ENCODE results near the gene FLNC. TPM values are rescaled to one million over a fixed set of nuclear protein-coding genes. Genes with fewer than 3 reads are reported as not detected.

FLNC gene
- total RNA-seq, 1 experiment from 2014 or later: 8.0 TPM

DNA sequence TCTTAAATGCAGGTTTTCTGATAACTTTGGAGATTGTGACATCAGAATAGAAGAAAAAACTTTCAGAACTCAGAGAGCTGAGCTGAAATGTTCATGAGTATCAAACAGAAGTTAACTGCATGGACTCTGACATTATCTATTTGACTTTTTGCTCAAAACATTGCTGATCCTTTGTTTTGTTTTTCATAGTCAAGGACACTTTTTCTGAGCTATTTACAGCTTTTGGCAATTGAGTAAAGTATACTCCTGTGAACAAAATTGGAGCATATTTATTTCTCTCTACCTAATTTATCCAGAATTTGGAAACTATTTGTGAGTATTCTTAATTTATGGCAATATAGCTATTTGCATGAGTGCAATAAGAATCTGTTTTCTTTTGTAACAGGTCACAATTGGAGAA lies 69.2 kb downstream of the FLNC start:
- POLR2A ChIA-PET: no interaction called here
- ATAC-seq: no peak

DNA sequence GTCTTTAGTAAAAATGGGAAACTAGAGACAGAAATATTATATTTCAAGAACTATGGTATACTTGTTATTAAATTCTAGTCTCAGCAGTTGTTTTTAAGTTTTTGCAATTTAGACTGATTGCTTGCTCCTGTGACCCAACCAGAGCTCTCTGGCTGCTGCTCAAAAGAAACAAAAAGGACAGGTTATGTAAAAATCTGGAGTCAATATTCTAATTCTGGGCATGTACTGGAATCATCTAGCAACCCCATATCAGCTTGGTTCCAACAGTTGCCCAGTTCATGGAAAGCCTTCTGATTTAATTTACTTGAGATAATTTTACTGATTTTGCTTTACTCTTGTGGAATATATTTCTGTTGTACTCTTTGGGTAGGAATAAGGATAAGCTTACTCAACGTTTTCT lies 70.0 kb downstream of the FLNC start:
- H3K4me1 Mint-ChIP-seq: peaks cover 3% of the 10 kb centered on the region; the same call in 1 of the 2 replicates
- ATAC-seq (no peak), DNase-seq (ENCODE audit: low spot score) (no peak)
- peaks cover 5% of the 10 kb centered on the region for H3K27me3 Mint-ChIP-seq (ENCODE audit: low read depth)
- H3K9me3 Mint-ChIP-seq: peaks cover 30% of the 10 kb centered on the region
- POLR2A ChIA-PET: no interaction called here
- CTCF ChIA-PET: interaction anchor here (0.6 to 1.4 kb wide), 2 partner anchors 17 to 181 kb away, joined by 3 read pairs; no protein-coding TSS in a partner anchor
- H3K36me3 Mint-ChIP-seq: peaks cover 14% of the 10 kb centered on the region
- TF ChIP-seq NFATC4 (CRISPR knock-in tag; IDR thresholded peaks at IDR 0.05) (no peak), SP1 (CRISPR knock-in tag; conservative IDR thresholded peaks at IDR 0.05) (no peak), SOX15 (CRISPR knock-in tag; IDR thresholded peaks at IDR 0.05) (no peak), GABPB1 (CRISPR knock-in tag; IDR thresholded peaks at IDR 0.05) (no peak), RORB (CRISPR knock-in tag; IDR thresholded peaks at IDR 0.05) (no peak), FOXJ3 (CRISPR knock-in tag; IDR thresholded peaks at IDR 0.05; ENCODE audit: borderline replicate concordance) (no peak), ETV6 (CRISPR knock-in tag; IDR thresholded peaks at IDR 0.05) (no peak), CBFB (CRISPR knock-in tag; IDR thresholded peaks at IDR 0.05; ENCODE audit: low read depth) (no peak), ZNF317 (CRISPR knock-in tag; IDR thresholded peaks at IDR 0.05; ENCODE audit: borderline replicate concordance, low read depth) (no peak), NR1H2 (CRISPR knock-in tag; IDR thresholded peaks at IDR 0.05) (no peak), TCF7 (CRISPR knock-in tag; IDR thresholded peaks at IDR 0.05; ENCODE audit: low read depth) (no peak)
- TF ChIP-seq, protein P1, sequence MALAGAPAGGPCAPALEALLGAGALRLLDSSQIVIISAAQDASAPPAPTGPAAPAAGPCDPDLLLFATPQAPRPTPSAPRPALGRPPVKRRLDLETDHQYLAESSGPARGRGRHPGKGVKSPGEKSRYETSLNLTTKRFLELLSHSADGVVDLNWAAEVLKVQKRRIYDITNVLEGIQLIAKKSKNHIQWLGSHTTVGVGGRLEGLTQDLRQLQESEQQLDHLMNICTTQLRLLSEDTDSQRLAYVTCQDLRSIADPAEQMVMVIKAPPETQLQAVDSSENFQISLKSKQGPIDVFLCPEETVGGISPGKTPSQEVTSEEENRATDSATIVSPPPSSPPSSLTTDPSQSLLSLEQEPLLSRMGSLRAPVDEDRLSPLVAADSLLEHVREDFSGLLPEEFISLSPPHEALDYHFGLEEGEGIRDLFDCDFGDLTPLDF (CRISPR knock-in tag; IDR thresholded peaks at IDR 0.05): no peak
- TF ChIP-seq, protein P2, sequence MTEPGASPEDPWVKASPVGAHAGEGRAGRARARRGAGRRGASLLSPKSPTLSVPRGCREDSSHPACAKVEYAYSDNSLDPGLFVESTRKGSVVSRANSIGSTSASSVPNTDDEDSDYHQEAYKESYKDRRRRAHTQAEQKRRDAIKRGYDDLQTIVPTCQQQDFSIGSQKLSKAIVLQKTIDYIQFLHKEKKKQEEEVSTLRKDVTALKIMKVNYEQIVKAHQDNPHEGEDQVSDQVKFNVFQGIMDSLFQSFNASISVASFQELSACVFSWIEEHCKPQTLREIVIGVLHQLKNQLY (CRISPR knock-in tag; IDR thresholded peaks at IDR 0.05): no peak
- no peak overlapping the region for H3K4me3 Mint-ChIP-seq
- no peak overlapping the region for H3K27ac Mint-ChIP-seq

More for the DNA sequence above, 69.2 kb downstream of the FLNC start:
- Mint-ChIP-seq H3K4me1 (peaks cover 2% of the 10 kb centered on the region; the same call in 1 of the 2 replicates), H3K27me3 (ENCODE audit: low read depth) (peaks cover 5% of the 10 kb centered on the region), H3K27ac (no peak overlapping the region), H3K36me3 (peaks cover 14% of the 10 kb centered on the region), H3K9me3 (peaks cover 30% of the 10 kb centered on the region), H3K4me3 (no peak overlapping the region)
- TF ChIP-seq RORB (CRISPR knock-in tag; IDR thresholded peaks at IDR 0.05): no peak
- TF ChIP-seq, protein P3, sequence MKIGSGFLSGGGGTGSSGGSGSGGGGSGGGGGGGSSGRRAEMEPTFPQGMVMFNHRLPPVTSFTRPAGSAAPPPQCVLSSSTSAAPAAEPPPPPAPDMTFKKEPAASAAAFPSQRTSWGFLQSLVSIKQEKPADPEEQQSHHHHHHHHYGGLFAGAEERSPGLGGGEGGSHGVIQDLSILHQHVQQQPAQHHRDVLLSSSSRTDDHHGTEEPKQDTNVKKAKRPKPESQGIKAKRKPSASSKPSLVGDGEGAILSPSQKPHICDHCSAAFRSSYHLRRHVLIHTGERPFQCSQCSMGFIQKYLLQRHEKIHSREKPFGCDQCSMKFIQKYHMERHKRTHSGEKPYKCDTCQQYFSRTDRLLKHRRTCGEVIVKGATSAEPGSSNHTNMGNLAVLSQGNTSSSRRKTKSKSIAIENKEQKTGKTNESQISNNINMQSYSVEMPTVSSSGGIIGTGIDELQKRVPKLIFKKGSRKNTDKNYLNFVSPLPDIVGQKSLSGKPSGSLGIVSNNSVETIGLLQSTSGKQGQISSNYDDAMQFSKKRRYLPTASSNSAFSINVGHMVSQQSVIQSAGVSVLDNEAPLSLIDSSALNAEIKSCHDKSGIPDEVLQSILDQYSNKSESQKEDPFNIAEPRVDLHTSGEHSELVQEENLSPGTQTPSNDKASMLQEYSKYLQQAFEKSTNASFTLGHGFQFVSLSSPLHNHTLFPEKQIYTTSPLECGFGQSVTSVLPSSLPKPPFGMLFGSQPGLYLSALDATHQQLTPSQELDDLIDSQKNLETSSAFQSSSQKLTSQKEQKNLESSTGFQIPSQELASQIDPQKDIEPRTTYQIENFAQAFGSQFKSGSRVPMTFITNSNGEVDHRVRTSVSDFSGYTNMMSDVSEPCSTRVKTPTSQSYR (CRISPR knock-in tag; IDR thresholded peaks at IDR 0.05): no peak
- no peak for TF ChIP-seq ZNF232 (CRISPR knock-in tag; IDR thresholded peaks at IDR 0.05)
- TF ChIP-seq, protein P4, sequence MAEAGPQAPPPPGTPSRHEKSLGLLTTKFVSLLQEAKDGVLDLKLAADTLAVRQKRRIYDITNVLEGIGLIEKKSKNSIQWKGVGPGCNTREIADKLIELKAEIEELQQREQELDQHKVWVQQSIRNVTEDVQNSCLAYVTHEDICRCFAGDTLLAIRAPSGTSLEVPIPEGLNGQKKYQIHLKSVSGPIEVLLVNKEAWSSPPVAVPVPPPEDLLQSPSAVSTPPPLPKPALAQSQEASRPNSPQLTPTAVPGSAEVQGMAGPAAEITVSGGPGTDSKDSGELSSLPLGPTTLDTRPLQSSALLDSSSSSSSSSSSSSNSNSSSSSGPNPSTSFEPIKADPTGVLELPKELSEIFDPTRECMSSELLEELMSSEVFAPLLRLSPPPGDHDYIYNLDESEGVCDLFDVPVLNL (CRISPR knock-in tag; IDR thresholded peaks at IDR 0.05; ENCODE audit: borderline replicate concordance, low read depth): no peak
- TF ChIP-seq NR3C1 (CRISPR knock-in tag; conservative IDR thresholded peaks at IDR 0.05; ENCODE audit: low read depth): no peak
- TF ChIP-seq, protein P5, sequence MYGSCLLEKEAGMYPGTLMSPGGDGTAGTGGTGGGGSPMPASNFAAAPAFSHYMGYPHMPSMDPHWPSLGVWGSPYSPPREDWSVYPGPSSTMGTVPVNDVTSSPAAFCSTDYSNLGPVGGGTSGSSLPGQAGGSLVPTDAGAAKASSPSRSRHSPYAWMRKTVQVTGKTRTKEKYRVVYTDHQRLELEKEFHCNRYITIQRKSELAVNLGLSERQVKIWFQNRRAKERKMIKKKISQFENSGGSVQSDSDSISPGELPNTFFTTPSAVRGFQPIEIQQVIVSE (CRISPR knock-in tag; IDR thresholded peaks at IDR 0.05; ENCODE audit: borderline replicate concordance): no peak
- no peak for TF ChIP-seq CREB1 (CRISPR knock-in tag; IDR thresholded peaks at IDR 0.05)
- TF ChIP-seq EMX1 (CRISPR knock-in tag; IDR thresholded peaks at IDR 0.05): no peak
- TF ChIP-seq, protein P6, sequence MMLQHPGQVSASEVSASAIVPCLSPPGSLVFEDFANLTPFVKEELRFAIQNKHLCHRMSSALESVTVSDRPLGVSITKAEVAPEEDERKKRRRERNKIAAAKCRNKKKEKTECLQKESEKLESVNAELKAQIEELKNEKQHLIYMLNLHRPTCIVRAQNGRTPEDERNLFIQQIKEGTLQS (CRISPR knock-in tag; conservative IDR thresholded peaks at IDR 0.05): no peak
- TF ChIP-seq NFE2L1 (CRISPR knock-in tag; IDR thresholded peaks at IDR 0.05): no peak
- TF ChIP-seq, protein P2 (CRISPR knock-in tag; IDR thresholded peaks at IDR 0.05): no peak
- no peak for TF ChIP-seq ZNF396 (CRISPR knock-in tag; IDR thresholded peaks at IDR 0.05; ENCODE audit: borderline replicate concordance)
- TF ChIP-seq KAT7 (CRISPR knock-in tag; IDR thresholded peaks at IDR 0.05; ENCODE audit: borderline replicate concordance): no peak
- DNase-seq (ENCODE audit: low spot score): no peak
- CTCF ChIA-PET: interaction anchor here (1.4 kb wide), 1 partner anchor 16 kb away, joined by 3 read pairs; no protein-coding TSS in a partner anchor

Data from WTC11 (cell line).